Neutrophil (primary cell): ENCODE results near the gene ID3.
A peak's percentile ranks its signal among the peaks of the same experiment; 100 is the strongest.

Experiments used
- H3K27ac ChIP-seq: fragments of 200-600 bp; sonication (generic); 2 replicates; pipeline ENCODE4 v1.5.1; 2016; ENCODE audit warnings: mild to moderate bottlenecking, moderate library complexity
- H3K27me3 ChIP-seq: fragments of 200-600 bp; sonication (generic); 2 replicates; pipeline ENCODE4 v1.6.0; 2016; ENCODE audit warnings: mild to moderate bottlenecking
- H3K36me3 ChIP-seq: fragments of 200-600 bp; sonication (generic); 2 replicates; pipeline ENCODE4 v1.5.1; 2017
- H3K4me1 ChIP-seq, 2 experiments: fragments of 200-600 bp in 1 of 2; sonication (generic) in 1 of 2; 1 replicate in 1 of 2; 2 replicates in 1 of 2; pipeline versions ENCODE4 v1.5.1 to v1.6.1; 2013 to 2016; ENCODE audit warnings: low read depth in 1 of 2, low read length in 1 of 2, mild to moderate bottlenecking in 1 of 2, moderate library complexity in 1 of 2; ENCODE audit not compliant: control insufficient read depth in 1 of 2, insufficient read depth in 1 of 2
- H3K4me3 ChIP-seq, 2 experiments: fragments of 200-600 bp in 1 of 2; sonication (generic) in 1 of 2; 1 replicate in 1 of 2; 2 replicates in 1 of 2; pipeline ENCODE4 v1.5.1; 2013 to 2016; ENCODE audit warnings: low read depth in 1 of 2, low read length in 1 of 2, mild to moderate bottlenecking in 1 of 2, moderate library complexity in 1 of 2
- H3K9me3 ChIP-seq: fragments of 200-600 bp; sonication (generic); 2 replicates; pipeline ENCODE4 v1.5.1; 2016
- TF ChIP-seq, protein P1 (sequence below): fragments of 200-600 bp; sonication (generic); IDR thresholded peaks from 2 replicates; pipeline ENCODE4 v1.5.1; 2016; ENCODE audit warnings: antibody characterized with exemption

The ID3 gene

DNA sequence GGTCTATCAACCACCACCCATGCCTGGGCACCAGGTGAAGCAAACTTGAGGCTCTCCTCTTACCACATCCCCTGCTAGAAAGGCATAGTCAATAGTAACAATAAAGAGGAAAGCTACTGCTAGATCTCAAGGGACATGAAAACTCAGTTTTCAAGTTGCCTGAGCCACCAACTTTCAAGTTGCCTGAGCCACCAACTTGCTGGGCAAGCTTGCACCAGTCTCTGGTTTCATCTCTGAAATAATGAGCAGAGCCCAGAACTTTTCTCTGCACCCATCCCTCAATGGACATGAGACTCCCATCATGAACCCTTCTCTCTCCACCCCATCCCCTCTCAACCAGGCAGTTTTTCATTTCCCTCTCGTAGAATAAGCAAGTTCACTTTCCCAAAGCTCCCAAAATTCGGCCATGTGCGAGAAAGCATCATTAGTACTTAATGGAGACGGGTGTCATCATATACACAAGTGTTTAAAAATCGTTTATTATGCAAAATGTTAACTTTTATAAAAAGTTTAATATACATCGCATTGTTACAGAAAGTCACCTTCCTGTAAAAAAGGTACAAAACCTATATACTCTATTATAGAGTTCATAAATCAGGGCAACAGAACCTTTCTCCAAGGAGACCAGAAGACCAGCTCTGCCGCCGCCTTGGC is 1.7 kb downstream of the ID3 start:
- peak overlapping the region; percentile 95 for H3K27ac ChIP-seq

DNA sequence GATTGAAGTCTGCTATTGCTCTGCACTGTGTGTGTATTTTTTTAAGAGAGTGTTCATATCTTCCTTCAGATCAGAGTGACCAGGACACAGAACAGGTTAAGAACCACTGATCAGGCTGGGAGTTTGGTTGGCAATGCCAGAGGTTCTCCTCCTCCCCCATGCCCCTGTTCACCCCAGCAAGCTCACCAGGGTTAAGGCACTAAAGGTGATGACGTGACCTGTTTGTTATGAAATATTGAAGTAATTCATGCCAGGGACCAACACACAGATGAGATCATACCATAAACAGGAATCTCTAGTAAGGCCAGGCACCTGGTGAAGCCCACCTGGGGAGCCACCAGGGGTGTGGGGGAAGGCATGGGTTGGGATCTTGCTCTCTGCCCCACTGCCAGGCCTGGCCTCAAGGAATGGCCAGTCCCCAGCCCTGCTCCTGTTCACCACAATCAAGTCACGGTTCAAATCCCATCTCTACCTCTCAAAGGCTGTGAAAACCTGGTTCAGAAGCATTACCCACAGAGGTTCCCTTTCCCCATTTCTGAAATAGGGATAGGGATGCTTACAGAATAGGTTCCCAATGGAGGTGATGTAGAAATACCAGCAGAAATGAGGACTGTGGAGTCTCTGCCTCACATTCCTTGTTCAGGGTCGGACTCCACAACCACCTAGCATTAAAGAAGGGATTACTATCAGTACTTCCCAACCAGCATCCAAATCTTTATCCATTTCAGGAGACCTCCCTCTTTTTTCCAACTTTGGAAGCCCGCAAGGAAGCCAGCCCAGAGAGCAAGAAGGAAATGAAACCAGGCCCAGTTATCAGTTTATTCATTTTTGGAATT is 2.4 kb downstream of the ID3 start:
- no peak overlapping the region for H3K4me3 ChIP-seq
- H3K4me1 ChIP-seq = peaks cover 60 to 64% of the 10 kb centered on the region in 2 experiments
- no peak overlapping the region for H3K27ac ChIP-seq
- TF ChIP-seq, protein P1, sequence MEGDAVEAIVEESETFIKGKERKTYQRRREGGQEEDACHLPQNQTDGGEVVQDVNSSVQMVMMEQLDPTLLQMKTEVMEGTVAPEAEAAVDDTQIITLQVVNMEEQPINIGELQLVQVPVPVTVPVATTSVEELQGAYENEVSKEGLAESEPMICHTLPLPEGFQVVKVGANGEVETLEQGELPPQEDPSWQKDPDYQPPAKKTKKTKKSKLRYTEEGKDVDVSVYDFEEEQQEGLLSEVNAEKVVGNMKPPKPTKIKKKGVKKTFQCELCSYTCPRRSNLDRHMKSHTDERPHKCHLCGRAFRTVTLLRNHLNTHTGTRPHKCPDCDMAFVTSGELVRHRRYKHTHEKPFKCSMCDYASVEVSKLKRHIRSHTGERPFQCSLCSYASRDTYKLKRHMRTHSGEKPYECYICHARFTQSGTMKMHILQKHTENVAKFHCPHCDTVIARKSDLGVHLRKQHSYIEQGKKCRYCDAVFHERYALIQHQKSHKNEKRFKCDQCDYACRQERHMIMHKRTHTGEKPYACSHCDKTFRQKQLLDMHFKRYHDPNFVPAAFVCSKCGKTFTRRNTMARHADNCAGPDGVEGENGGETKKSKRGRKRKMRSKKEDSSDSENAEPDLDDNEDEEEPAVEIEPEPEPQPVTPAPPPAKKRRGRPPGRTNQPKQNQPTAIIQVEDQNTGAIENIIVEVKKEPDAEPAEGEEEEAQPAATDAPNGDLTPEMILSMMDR = no peak
- no peaks in the 10 kb centered on the region for H3K9me3 ChIP-seq
- no peaks in the 10 kb centered on the region for H3K36me3 ChIP-seq
- H3K27me3 ChIP-seq = peaks cover 63% of the 10 kb centered on the region

More for the DNA sequence above, 1.7 kb downstream of the ID3 start:
- no peaks in the 10 kb centered on the region for H3K9me3 ChIP-seq
- no peaks in the 10 kb centered on the region for H3K36me3 ChIP-seq
- peaks cover 56% of the 10 kb centered on the region for H3K27me3 ChIP-seq
- peaks cover 68 to 70% of the 10 kb centered on the region in 2 experiments for H3K4me1 ChIP-seq
- TF ChIP-seq, protein P1 = no peak
- H3K4me3 ChIP-seq = peak overlapping the region; percentile 72 to 73

DNA sequence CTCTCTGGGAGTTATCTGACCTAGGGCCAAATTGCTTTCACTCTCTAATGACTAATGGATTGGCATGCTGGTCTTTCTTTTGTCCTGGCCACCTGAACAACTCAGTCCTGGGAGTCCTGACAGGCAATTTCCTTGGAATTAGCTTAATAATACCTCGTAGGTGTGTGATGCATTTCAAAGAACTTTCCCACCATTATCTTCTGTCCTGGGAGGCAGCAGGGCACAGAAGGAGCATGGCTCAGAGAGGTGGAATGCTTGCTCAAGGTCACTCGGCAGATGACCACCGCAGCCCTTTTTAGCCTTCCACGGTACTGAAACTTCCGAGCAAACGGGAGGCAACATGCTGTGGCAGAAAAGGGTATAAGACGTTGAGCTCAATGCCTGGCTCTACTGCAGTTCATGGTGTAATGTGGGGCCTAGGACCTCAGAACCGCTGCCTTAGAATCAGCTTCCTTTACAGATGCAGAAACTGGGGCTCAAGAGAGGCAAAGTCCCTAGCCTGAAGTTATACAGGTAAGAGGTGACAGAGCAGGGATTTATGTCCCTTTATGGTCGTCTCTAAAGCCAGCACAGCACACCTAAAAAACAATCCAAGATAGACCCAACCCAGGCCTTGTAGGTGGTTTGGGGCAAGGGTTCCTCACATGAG is 3.2 kb downstream of the ID3 start:
- Histone ChIP-seq H3K4me3 (no peak overlapping the region), H3K9me3 (no peaks in the 10 kb centered on the region), H3K4me1 (peaks cover 53 to 56% of the 10 kb centered on the region in 2 experiments)

DNA sequence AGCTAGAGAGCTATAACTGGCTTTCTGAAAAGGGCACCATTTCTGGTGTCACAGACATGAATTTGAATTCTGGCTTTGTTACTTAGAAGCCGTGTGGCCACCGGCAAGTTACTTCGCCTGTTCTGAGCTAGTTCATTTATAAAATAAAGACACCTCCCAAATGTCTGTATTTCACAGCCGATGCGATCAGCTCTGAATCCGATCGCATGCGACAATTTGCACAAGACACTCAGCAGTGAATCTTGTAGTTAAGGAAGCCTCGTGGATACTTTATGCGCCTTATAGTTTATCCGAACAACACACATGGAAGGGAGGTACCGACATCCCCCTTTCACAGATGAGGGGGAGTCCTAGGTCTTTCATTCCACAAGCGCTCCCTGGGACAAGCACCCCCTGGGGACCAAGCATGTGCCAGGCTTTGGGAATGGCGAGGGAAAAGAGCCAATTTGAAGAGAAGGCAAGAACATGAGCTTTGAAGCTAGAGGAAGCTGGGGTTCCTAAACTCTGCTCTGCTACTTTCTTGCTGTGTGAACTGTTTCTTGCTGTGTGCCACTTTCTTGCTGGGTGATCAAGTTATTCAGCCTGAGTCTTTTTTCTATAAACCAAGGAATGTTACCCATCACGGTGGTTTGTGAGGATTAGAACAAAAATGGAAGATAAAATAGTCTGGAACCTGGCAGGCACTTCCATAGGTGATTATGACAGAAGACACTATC is 3.9 kb downstream of the ID3 start:
- peaks cover 77% of the 10 kb centered on the region for H3K27me3 ChIP-seq
- H3K27ac ChIP-seq = peak overlapping the region; percentile 61
- H3K9me3 ChIP-seq = no peaks in the 10 kb centered on the region
- H3K36me3 ChIP-seq = no peaks in the 10 kb centered on the region
- peaks cover 46 to 50% of the 10 kb centered on the region in 2 experiments for H3K4me1 ChIP-seq
- TF ChIP-seq, protein P1 = no peak
- H3K4me3 ChIP-seq = peak overlapping the region; percentile 58 to 76

More for the DNA sequence above, 3.2 kb downstream of the ID3 start:
- TF ChIP-seq, protein P1 = no peak
- Histone ChIP-seq H3K27me3 (peaks cover 70% of the 10 kb centered on the region), H3K36me3 (no peaks in the 10 kb centered on the region), H3K27ac (no peak overlapping the region)
